ENCODE measurements around the gene LHFPL6.

LHFPL6 gene

DNA sequence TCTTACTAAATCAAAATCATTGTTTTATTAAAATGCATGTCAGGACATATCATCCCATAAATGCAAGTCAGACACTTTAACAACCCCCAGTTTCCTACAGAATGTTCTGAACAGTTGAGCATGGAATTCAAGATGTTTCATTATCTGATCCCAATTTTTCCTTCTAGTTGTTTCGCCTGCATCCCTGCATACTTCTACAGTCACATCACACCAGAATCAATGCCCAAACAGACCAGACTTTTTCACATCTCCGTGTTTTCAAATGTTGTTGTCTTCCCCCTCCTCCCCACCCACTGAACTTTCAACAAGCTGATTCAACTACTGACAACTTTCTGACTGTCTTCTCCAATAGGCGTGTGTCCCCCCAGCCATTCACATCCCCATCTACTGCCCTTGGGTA is 48.6 kb downstream of the LHFPL6 start:
- no peak for DNase-seq (ENCODE audit: low read depth)

DNA sequence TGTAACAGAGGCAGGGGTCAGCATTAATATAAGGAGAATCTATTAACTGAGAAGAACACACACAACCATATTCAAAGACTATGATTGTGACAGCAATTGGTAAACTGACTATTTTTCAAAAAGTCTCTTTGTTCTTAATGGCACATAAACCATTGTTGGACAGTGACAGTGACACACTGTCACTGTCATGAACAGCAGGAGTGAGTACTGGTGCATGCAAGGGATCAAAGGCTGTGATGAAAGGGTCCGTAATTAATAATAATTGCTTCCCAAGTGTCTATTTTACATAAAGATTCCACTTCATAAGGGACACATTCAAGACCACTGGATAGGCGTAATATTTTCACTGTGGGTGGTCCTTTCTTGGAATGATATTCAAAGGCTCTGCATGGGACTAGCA is 50.7 kb downstream of the LHFPL6 start:
- no peak for DNase-seq (ENCODE audit: low read depth)

DNA sequence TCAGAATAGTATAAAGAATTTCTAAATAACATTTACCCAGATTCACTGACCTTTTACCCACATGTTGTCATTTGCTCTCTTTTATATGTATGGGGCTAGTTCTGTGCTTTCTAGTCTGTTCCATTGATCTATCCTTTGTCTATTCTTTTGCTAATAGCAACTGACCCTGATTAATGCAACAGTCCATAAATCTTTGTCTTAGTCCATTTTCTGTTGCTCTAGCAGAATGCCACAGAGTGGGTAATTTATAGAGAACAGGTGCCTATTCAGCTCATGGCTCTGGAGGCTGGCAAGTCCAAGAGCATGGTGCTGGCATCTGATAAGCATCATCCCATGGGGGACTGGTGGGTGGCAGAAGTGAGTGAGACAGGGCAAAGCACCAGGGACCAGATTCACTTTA is 52.1 kb downstream of the LHFPL6 start:
- no peak for DNase-seq (ENCODE audit: low read depth)

DNA sequence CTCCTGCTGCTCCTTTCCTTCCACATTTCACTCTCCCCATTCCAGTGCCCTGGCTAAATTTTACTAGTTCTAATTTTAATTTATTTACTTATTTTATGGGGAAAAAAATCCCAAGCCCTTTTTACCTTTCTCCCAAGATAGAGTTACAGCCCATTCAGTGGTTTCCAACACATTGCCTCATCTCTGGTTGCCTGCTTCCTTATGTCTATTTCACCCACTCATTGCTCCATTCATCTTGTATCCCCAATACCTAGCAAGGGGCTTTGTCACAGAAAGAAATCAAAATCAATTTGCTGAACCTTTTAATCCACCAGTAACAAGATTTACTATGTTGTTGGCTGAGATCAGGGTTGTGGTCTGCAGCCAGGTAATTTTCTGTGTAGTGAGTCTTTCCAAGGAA is 55.9 kb downstream of the LHFPL6 start:
- no peak for DNase-seq (ENCODE audit: low read depth)

DNA sequence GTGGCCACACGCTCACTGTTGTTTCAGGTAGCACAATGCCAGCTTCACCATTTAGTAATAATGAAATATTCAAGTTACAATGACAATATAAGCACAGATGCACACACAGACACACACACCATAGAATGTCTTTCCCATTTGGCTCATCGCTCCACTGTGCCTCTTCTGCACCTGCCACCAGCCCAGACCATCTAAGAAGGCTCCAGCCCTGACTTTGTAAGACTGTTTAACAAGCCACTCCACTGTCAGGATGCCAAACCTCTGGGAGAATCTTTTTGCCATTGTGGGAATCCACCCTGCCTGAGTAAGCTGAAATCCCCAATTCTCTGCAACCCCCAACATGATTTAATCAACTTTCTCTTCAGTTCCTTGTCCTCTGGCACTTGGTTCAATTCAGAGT is 60.6 kb downstream of the LHFPL6 start:
- no peak for DNase-seq (ENCODE audit: low read depth)

DNA sequence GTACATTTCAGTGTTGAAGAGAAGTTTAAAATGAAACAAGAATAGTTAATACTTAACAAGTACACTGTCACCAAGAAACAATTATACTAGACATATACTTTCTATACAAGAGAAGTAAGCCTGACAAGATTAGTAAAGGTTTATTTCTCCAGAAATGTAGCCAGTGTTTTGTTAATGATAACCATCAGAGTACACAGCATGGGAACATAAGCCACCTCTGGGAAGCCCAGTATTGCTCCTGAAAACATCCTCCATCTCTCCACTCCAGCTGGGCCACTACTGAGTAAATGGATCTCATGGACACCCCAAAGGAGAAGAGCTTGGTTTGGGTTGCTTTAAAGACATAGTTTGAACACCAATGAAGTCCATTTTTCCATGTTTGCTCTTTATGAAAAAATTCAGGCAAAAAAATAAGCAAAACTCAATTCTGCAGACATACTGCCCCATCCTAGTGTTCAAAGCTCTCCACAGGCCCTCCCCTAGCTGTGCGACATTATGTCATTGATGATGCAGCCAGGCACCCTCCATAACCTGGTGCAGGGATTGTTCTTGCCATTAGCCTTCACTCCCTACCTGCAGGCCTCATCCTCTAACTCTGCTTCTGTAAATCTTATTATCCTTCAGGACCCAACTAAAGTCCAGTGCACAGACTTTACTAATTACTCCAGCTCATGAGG is 61.9 kb downstream of the LHFPL6 start:
- DNase-seq (ENCODE audit: low read depth): no peak

DNA sequence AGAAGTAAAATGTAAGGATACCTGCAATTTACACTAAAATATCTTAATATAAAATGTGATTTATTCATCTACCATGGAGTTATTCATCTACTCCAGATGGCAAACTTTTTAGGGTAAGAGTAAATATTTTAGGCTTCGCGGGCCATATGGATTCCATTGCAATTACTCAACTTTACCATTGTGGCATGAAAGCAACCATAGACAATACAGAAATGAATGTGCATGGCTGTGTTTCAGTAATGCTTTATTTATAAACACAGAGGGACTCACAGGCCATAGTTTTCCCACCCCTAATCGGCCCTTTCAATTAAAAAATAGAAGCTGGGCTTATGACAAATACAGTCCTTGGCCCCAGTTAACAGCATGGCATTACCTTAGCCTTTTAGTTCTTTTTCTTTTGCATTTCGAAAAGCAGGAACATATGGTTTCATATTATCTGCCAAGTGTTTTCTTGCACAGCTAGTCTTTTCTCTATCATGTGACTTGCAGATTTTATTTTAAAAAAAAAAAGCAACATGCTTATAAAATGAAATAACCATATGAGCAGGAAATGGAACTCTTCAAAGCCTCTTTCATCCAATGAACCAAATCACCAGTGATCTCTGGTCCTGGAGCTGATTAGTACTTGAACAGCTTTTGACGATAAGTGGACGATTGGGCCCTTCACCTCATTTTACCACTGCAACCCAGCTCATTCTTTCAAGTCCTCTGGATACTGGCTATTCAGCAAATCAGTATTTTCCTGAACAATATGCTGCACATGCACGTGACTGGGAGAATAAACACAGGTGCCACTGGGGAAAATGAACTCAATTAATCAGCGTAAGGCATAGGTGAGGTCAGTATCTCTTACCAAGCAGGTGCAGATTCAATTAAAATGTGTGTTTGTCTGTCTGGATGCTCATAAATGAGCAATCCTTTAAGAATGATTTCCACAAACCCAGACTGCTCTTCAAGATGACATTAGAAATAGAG is 63.9 kb downstream of the LHFPL6 start:
- no peak for DNase-seq (ENCODE audit: low read depth)

DNA sequence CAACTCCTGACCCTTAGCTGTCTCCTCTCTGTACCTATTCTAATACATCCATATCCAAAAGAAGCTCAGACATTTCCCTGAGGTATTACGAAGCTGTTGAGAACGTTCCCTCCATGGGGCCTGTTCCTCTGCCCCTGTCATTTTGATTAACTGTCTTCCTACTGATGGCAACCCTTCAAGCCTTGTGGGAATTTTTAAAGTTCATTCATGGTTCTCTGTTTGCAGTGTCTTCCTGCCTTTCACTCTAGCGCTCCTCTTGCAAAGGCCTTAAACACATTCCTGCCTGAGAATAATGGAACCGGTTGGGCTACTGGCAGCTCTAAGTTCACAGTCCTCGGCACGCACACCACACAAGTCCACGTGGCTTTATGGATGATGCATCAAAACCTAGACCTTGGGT is 66.1 kb downstream of the LHFPL6 start:
- DNase-seq (ENCODE audit: low read depth): no peak

DNA sequence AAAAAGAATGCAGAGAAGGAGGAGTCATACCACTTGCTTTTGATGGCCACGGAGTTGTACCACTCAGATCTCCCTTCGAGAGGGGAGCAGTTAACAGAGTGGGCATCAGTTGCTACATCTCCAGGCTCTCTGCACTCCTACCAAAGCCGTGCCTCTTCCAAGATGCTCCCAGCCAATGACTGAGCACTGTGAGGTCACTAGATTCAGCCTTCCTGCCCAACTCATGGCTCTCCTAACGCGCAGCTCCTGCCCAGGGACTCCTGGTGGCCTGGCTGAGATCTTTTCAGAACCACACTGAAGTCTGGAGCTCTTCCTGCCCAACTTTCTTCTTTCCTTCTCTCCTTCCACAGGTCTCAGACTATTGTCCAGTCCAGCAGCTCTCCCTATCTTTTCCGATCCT is 66.7 kb downstream of the LHFPL6 start:
- no peak for DNase-seq (ENCODE audit: low read depth)

DNA sequence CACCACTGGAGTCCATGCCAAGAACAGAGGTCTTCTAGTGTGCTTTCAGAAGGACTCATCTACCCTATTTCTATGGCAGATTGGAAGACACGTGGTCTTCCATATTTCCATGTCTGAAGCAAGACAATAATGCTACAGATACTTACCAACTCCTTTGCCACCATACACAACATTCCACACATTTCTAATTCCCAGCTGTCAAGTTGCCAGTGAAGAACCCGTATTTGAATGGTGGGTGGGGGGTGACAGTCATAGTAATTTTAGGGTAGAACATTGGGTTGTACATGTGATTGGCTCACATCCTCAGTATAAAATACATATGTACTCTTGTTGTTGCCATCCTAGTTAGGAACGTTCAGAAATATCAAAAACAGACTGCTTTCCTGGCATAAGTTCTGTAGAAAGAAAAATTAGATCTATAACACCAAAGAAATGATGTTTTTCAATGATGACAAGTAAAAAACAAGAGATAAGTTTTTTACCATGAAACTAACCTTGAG is 69.3 kb downstream of the LHFPL6 start:
- no peak for DNase-seq (ENCODE audit: low read depth)

DNA sequence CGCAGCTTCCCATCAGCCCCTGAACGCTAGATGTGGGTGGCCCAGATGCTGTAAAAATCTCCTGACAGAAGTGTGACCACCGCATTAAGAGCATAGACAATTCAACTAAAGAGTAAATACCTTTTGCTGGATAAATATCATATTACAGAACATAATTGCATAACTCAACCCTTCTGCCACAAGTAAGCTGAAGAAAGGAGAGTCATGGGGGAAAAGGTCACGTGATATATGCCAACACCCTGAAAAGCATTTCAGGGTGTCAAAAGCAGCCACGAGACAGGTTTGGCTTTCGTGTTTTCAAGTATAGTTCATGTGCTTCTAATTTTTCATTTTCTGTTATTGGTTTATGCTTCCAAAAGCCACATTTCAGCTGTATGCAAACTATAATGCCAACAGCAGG is 71.3 kb downstream of the LHFPL6 start:
- DNase-seq (ENCODE audit: low read depth): no peak

DNA sequence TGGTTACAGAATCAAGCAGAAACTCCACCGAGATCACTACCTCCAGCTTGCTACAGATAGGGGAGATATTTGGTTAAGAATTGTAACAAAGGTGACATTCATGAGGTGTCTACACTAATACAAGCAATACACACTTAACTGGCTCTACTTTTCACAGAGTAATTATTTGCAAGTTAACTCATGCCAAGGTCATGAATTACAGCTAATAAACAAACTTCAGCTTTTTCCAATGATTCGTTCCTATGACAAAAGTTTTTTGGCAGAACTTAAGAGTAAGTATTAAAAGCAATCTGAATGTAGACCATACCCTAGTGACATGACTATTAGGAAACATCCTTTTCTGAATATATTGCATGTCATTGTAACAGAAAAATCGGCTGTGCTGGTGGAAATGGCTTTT is 72.1 kb downstream of the LHFPL6 start:
- no peak for DNase-seq (ENCODE audit: low read depth)

DNA sequence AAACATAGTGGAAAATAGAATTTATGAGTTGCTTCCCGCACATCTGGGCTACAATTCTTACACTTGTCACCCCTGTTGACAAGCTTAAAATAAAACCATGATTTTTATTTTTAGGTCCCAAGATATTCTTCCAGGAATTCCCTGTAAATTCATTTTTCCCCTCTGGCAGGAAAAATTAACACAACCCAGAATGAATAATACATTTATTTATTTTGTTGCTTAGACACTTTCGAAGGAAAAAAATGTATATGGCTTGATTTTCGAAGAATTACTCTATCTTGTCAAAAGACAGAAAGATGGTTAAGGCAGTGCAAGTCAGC is 74.4 kb downstream of the LHFPL6 start:
- no peak for DNase-seq (ENCODE audit: low read depth)

DNA sequence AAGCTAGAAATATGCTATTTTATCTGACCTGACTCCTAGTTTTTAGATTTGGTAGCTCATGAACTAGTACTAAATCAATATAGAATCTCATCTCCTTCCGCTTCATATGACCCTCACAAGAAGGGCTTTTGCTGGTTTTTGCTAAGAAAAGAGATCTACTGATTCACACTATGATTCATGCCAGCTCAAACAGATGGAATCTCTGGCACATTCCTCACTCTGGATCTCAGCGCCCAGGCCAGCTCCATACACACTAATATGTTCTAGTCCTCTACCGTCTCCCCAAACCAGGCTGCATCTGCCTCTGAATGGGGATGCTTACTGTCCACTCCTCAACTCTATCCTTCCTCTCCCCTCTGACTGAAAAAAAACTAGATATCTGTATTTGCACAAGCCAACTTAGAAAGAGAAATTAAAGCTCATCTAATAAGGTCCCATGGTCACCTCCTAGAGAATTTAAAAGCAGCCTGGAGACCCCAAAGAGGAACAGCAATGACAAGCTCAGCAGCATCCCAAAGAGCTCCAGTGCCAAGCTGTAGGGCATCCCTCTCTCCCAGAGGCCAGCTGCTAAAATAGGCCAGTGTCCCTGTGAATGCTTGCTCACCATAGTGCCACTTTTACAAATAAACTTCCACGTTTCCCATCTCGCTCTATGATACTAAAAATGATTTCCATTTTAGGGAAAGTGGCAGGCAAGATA is 74.9 kb downstream of the LHFPL6 start:
- DNase-seq (ENCODE audit: low read depth): no peak

DNA sequence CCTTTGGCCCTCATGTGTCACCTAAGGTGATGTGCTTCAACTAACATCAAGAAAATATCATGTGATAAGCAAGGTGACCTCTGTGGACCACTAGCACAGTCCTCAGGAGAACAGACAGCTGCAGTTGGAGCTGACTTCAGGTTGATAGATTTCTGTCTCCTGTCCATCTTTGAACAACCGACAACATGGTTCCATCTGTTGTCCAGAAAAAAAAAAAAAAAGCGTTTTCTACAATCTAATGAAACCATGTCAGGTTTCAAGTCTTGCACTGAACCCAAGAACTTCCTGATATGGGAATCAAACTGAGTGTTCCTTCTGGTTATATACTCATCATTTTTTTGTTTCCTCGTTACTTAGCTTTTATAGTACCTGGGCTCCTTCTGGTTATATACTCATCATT is 75.7 kb downstream of the LHFPL6 start:
- no peak for DNase-seq (ENCODE audit: low read depth)

DNA sequence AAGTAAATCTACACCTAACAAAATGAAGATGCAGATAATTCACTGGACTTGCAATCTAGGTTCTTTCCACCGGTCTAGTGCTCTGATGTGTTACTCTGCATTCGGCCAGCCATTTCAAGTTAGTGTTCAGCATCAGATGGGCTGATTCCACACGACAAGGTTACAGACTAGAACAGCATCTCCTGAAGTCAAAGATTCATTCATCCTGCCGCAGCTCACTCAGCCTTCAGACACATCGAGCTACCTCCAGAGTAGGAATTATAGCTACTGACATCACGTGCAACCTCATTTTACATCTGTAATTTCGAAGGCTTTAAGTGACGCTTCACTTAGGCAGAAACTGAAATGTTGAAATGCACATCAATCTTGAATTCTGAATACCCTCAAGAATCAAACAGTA is 76.5 kb downstream of the LHFPL6 start:
- no peak for DNase-seq (ENCODE audit: low read depth)

DNA sequence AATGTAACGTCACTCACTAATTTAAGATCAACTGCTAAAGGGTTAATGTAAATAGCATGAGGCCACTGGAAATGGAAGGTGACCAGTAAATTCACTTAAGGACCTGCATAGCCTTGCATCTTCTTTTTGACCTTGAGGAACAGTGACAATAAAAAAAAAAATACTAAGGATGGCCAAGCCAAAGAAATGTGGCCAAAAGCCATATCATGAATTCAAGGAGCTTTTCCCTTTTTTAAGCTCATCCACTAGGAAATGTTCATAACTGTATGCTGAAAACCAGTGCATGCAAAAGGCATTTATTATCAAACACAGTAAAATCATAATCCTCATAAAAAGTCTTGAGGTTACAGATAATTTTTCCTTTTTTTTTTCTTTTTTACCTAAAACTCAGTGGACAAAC is 77.5 kb downstream of the LHFPL6 start:
- DNase-seq (ENCODE audit: low read depth): no peak

DNA sequence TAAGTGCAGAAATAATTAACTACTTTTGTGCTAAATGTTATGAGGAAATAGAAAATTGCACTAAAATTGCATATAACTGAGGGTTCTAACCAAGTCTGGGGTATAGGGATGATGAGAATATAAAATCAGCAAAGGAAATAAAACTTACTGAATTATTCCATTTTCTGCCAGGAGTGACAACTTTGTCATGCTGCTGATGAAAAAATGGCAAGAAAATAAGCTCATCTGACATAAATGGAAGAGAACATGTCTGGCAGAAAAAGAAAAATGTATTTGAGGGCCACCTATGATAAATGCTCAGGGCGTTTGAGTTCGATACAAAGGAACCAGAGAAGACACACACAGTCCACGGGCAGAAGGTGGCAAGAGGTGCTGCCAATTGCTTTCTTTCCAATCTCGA is 78.2 kb downstream of the LHFPL6 start:
- DNase-seq (ENCODE audit: low read depth): no peak

DNA sequence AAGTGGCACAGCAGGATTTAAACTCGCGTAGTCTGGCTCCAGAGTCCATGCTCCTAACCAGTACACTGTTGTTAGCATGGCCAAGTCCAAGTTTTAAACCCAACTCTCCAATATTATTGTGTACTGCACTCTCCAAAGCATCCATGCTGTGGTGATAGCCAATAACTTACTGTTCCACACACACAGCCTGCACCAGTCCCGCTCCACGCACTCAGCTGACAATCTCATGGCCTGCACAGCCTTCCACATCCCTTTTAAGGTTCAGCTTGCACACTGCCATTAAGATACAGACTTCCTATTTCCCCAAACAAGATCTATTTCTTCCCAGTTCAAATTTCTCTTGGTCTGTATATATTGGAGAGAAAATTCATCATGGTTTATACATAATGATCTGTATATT is 80.7 kb downstream of the LHFPL6 start:
- no peak for DNase-seq (ENCODE audit: low read depth)

DNA sequence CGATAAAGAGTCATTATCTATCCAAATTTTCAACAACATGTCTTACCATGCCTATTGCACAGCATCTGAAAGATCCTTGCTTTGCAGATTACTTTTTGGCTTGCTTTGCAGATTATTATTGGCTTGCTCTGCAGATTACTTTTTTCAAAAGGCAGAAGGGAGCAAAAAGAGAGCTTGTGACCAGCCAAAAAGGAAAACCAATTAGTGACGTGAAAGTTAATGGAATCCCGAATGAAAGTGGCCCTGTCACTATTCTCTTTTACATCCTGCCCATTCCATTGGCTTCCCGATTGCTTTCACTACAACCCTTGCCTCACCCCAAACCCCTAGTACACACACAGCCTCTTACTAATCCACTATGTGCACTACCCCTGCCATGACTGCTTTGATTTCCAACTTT is 81.3 kb downstream of the LHFPL6 start:
- no peak for DNase-seq (ENCODE audit: low read depth)

DNA sequence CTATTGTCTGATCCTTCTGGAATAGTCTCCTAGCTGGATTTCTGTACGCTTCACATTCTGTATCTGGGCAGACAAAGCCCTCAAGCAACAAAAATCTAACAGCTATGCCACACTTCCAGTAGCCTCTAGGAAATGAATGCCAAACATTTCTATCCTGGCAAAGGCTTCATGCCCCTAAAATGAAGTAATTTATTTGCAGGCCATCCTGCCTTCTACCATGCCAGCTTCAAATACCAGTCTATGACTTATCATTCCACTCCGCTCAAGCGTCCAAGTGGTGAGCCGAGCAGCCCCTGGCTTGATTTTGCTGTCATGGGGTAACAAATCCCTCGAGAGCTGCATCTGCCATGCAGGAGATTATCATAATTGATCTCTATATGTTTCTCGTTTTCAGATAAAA is 86.9 kb downstream of the LHFPL6 start:
- no peak for DNase-seq (ENCODE audit: low read depth)

DNA sequence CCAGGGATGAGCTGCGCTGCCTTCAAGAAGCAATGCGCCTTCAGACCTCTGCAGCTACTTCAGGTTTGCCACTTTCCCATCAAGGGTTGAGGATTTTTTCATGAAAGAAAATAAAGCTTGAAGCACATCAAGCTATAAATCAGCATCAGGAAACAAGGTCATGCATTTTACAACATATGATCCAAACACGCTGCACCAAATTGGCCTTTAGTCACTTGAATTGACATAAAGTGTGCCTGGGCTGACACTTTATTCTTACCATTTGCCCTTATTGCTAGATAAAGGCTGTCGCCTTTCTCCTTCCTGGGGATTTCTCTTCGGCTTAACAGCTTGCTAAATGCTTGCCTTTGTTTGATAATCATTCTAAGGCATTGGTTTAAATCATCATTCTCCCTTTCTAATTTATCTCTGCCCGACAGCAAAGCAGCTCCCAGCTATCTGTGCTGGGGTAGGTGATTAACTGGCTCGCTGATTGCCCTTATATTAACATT is 87.7 kb downstream of the LHFPL6 start:
- no peak for DNase-seq (ENCODE audit: low read depth)

DNA sequence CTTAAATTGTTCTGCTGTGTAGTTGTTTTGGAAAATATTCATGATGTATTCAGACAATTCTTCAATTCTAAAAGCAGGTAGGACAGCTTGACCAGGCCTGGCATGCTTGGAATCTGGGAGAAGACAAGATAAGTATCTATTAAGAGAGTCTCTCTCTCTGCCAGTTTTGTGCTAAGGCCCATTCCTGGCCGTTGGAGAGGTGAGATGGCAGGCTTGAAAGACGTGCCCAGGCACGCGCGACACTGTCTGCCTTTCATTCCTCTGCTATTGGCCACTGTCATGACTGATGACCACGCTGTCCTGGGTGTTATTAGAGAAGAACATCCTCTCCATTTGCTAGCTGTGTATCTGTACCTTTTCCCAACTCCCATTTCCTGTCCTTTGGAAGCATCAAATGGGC is 90.3 kb downstream of the LHFPL6 start:
- DNase-seq (ENCODE audit: low read depth): no peak

Measured in activated T-helper 1 cell treated with Interleukin-2 at 50 U/mL for 16 hours (primary cell).